ENCODE data around the gene VWA2.

The VWA2 gene

GRCh38 chr10:114282526-114282925, 43.5 kb downstream of the VWA2 start:
- no peaks in the 10 kb centered on the region for H3K36me3 ChIP-seq (ENCODE audit: insufficient read depth, low read length)
- DNase-seq (ENCODE audit: low read depth, low spot score), result no peak
- H3K4me3 ChIP-seq, result no peak overlapping the region
- no peak overlapping the region for H3K27ac ChIP-seq
- H3K9me3 ChIP-seq (ENCODE audit: low read depth, low read length), result no peaks in the 10 kb centered on the region
- TF ChIP-seq FOXP2 (optimal IDR thresholded peaks at IDR 0.05; ENCODE audit: control extremely low read depth, extremely low read length, insufficient read depth) (no peak), EZH2 (IDR thresholded peaks at IDR 0.05) (no peak), POLR2AphosphoS5 (IDR thresholded peaks at IDR 0.05; ENCODE audit: borderline replicate concordance, low read depth, low read length) (no peak)
- H3K9ac ChIP-seq (ENCODE audit: insufficient read length), result no peak overlapping the region

GRCh38 chr10:114283091-114283490, 44.0 kb downstream of the VWA2 start:
- Histone ChIP-seq H3K4me3 (no peak overlapping the region), H3K9me3 (ENCODE audit: low read depth, low read length) (no peaks in the 10 kb centered on the region), H3K9ac (ENCODE audit: insufficient read length) (no peak overlapping the region), H3K27ac (no peak overlapping the region), H3K36me3 (ENCODE audit: insufficient read depth, low read length) (no peaks in the 10 kb centered on the region)
- DNase-seq (ENCODE audit: low read depth, low spot score), result no peak
- no peak for TF ChIP-seq EZH2 (IDR thresholded peaks at IDR 0.05)
- TF ChIP-seq POLR2AphosphoS5 (IDR thresholded peaks at IDR 0.05; ENCODE audit: borderline replicate concordance, low read depth, low read length), result no peak
- no peak for TF ChIP-seq FOXP2 (optimal IDR thresholded peaks at IDR 0.05; ENCODE audit: control extremely low read depth, extremely low read length, insufficient read depth)

GRCh38 chr10:114283535-114284234, 44.6 kb downstream of the VWA2 start:
- no peaks in the 10 kb centered on the region for H3K36me3 ChIP-seq (ENCODE audit: insufficient read depth, low read length)
- no peak overlapping the region for H3K9ac ChIP-seq (ENCODE audit: insufficient read length)
- no peak overlapping the region for H3K27ac ChIP-seq
- H3K9me3 ChIP-seq (ENCODE audit: low read depth, low read length), result no peaks in the 10 kb centered on the region
- no peak for TF ChIP-seq FOXP2 (optimal IDR thresholded peaks at IDR 0.05; ENCODE audit: control extremely low read depth, extremely low read length, insufficient read depth)
- TF ChIP-seq EZH2 (IDR thresholded peaks at IDR 0.05), result no peak
- TF ChIP-seq POLR2AphosphoS5 (IDR thresholded peaks at IDR 0.05; ENCODE audit: borderline replicate concordance, low read depth, low read length), result no peak
- H3K4me3 ChIP-seq, result no peak overlapping the region
- DNase-seq (ENCODE audit: low read depth, low spot score), result no peak

GRCh38 chr10:114284346-114285071, 45.5 kb downstream of the VWA2 start:
- no peak for DNase-seq (ENCODE audit: low read depth, low spot score)

GRCh38 chr10:114285961-114286441, 46.9 kb downstream of the VWA2 start:
- no peak overlapping the region for H3K27ac ChIP-seq
- H3K36me3 ChIP-seq (ENCODE audit: insufficient read depth, low read length), result no peaks in the 10 kb centered on the region
- no peak overlapping the region for H3K4me3 ChIP-seq
- no peaks in the 10 kb centered on the region for H3K9me3 ChIP-seq (ENCODE audit: low read depth, low read length)
- H3K9ac ChIP-seq (ENCODE audit: insufficient read length), result no peak overlapping the region
- DNase-seq (ENCODE audit: low read depth, low spot score), result no peak
- TF ChIP-seq EZH2 (IDR thresholded peaks at IDR 0.05) (no peak), FOXP2 (optimal IDR thresholded peaks at IDR 0.05; ENCODE audit: control extremely low read depth, extremely low read length, insufficient read depth) (no peak), POLR2AphosphoS5 (IDR thresholded peaks at IDR 0.05; ENCODE audit: borderline replicate concordance, low read depth, low read length) (no peak)

More at GRCh38 chr10:114284346-114285071, 45.5 kb downstream of the VWA2 start:
- Histone ChIP-seq H3K27ac (no peak overlapping the region), H3K9me3 (ENCODE audit: low read depth, low read length) (no peaks in the 10 kb centered on the region), H3K36me3 (ENCODE audit: insufficient read depth, low read length) (no peaks in the 10 kb centered on the region), H3K9ac (ENCODE audit: insufficient read length) (no peak overlapping the region), H3K4me3 (no peak overlapping the region)
- no peak for TF ChIP-seq EZH2 (IDR thresholded peaks at IDR 0.05)
- TF ChIP-seq POLR2AphosphoS5 (IDR thresholded peaks at IDR 0.05; ENCODE audit: borderline replicate concordance, low read depth, low read length), result no peak
- no peak for TF ChIP-seq FOXP2 (optimal IDR thresholded peaks at IDR 0.05; ENCODE audit: control extremely low read depth, extremely low read length, insufficient read depth)

GRCh38 chr10:114286921-114287320, 47.9 kb downstream of the VWA2 start:
- DNase-seq (ENCODE audit: low read depth, low spot score), result no peak
- no peaks in the 10 kb centered on the region for H3K36me3 ChIP-seq (ENCODE audit: insufficient read depth, low read length)
- H3K27ac ChIP-seq, result no peak overlapping the region
- H3K9me3 ChIP-seq (ENCODE audit: low read depth, low read length), result no peaks in the 10 kb centered on the region
- H3K4me3 ChIP-seq, result no peak overlapping the region
- TF ChIP-seq POLR2AphosphoS5 (IDR thresholded peaks at IDR 0.05; ENCODE audit: borderline replicate concordance, low read depth, low read length), result no peak
- H3K9ac ChIP-seq (ENCODE audit: insufficient read length), result no peak overlapping the region

- H3K9me3 ChIP-seq (ENCODE audit: low read depth, low read length), result no peaks in the 10 kb centered on the region
- no peak overlapping the region for H3K4me3 ChIP-seq
- H3K27ac ChIP-seq, result no peak overlapping the region
- no peak for DNase-seq (ENCODE audit: low read depth, low spot score)
- TF ChIP-seq EZH2 (IDR thresholded peaks at IDR 0.05) (no peak), POLR2AphosphoS5 (IDR thresholded peaks at IDR 0.05; ENCODE audit: borderline replicate concordance, low read depth, low read length) (no peak)
- no peaks in the 10 kb centered on the region for H3K36me3 ChIP-seq (ENCODE audit: insufficient read depth, low read length)
- no peak overlapping the region for H3K9ac ChIP-seq (ENCODE audit: insufficient read length)
These were observed 49.5 kb downstream of the VWA2 start for GRCh38 chr10:114288424-114289095.

GRCh38 chr10:114289096-114289436, 50.0 kb downstream of the VWA2 start:
- Histone ChIP-seq H3K27ac (no peak overlapping the region), H3K36me3 (ENCODE audit: insufficient read depth, low read length) (no peaks in the 10 kb centered on the region)
- no peak for DNase-seq (ENCODE audit: low read depth, low spot score)

More at GRCh38 chr10:114289096-114289436, 50.0 kb downstream of the VWA2 start:
- Histone ChIP-seq H3K9ac (ENCODE audit: insufficient read length) (no peak overlapping the region), H3K4me3 (no peak overlapping the region), H3K9me3 (ENCODE audit: low read depth, low read length) (no peaks in the 10 kb centered on the region)
- TF ChIP-seq POLR2AphosphoS5 (IDR thresholded peaks at IDR 0.05; ENCODE audit: borderline replicate concordance, low read depth, low read length) (no peak), FOXP2 (optimal IDR thresholded peaks at IDR 0.05; ENCODE audit: control extremely low read depth, extremely low read length, insufficient read depth) (no peak)
